Measurements from ENCODE around the gene GLTP. TPM values are rescaled to one million over a fixed set of nuclear protein-coding genes. Genes with fewer than 3 reads are reported as not detected.

The GLTP gene
- total RNA-seq, 1 experiment from 2014 or later = 15.5 TPM

GRCh38 chr12:109814600-109815150 is 65.7 kb downstream of the GLTP start:
- H4K5ac ChIP-seq (ENCODE audit: insufficient read length, low read depth, low read length) = no peak overlapping the region
- H3K27me3 ChIP-seq (ENCODE audit: insufficient read depth, low read length) = no peaks in the 10 kb centered on the region
- no peak overlapping the region for H2BK5ac ChIP-seq (ENCODE audit: insufficient read length, low read length)
- H4K8ac ChIP-seq (replicated peaks; ENCODE audit: insufficient read length, low read depth, low read length) = no peak overlapping the region
- no peak for DNase-seq
- no peaks in the 10 kb centered on the region for H3K79me2 ChIP-seq (ENCODE audit: insufficient read depth, low read length)
- no peaks in the 10 kb centered on the region for H3K9me3 ChIP-seq (ENCODE audit: control insufficient read depth, low read depth, low read length)
- H3K36me3 Mint-ChIP-seq (ENCODE audit: insufficient read depth in 1 of 3, low read depth in 3 of 3) = no peaks in the 10 kb centered on the region; a peak in 1 of 7 replicates
- H3K27ac ChIP-seq (ENCODE audit: insufficient read length, low read depth, low read length) = no peak overlapping the region
- peaks cover 4 to 7% of the 10 kb centered on the region in 2 experiments; a peak in 3 of 4 replicates for H3K4me1 Mint-ChIP-seq
- H3K14ac ChIP-seq (ENCODE audit: insufficient read depth, low read length) = no peak overlapping the region
- no peak overlapping the region for H2BK15ac ChIP-seq (ENCODE audit: low read depth, low read length)
- no peak overlapping the region for H2BK120ac ChIP-seq (ENCODE audit: low read depth, low read length, poor library complexity, severe bottlenecking)
- no peak overlapping the region for H2AFZ ChIP-seq (ENCODE audit: low read length)
- no peak overlapping the region for H3K27ac Mint-ChIP-seq
- H3K23me2 ChIP-seq (ENCODE audit: insufficient read length, low read depth, low read length, poor library complexity, severe bottlenecking) = no peaks in the 10 kb centered on the region
- H3K56ac ChIP-seq (ENCODE audit: insufficient read length, low read depth, low read length) = no peak overlapping the region
- no peak overlapping the region for H3K18ac ChIP-seq (ENCODE audit: insufficient read length, low read depth, low read length)
- H3K4me1 ChIP-seq (ENCODE audit: insufficient read depth, low read length) = no peaks in the 10 kb centered on the region
- no peak overlapping the region for H2AK5ac ChIP-seq (ENCODE audit: insufficient read length, low read length)
- WGBS (ENCODE audit: extremely low coverage, insufficient read length, low lambda C conversion rate) = no CpG with 5 or more reads among the region's 20 CpGs
- no peak overlapping the region for H2BK20ac ChIP-seq (ENCODE audit: low read depth, low read length, poor library complexity, severe bottlenecking)
- H3K4me2 ChIP-seq (ENCODE audit: insufficient read depth, insufficient read length, low read length) = no peak overlapping the region
- no peak overlapping the region for H3K9ac ChIP-seq (ENCODE audit: extremely low read depth, insufficient read length, low read length)
- H3K27me3 Mint-ChIP-seq (ENCODE audit: low read depth) = no peaks in the 10 kb centered on the region
- no peak for TF ChIP-seq CTCF (conservative IDR thresholded peaks at IDR 0.05)
- H3K4me3 Mint-ChIP-seq = no peak overlapping the region
- H3T11ph ChIP-seq (ENCODE audit: low read length) = no peak overlapping the region
- H2BK12ac ChIP-seq (ENCODE audit: insufficient read length, low read depth, low read length) = no peak overlapping the region
- no peak overlapping the region for H3K4ac ChIP-seq (ENCODE audit: low read depth, low read length)
- H3K23ac ChIP-seq (ENCODE audit: insufficient read length, low read depth, low read length) = no peak overlapping the region
- no peaks in the 10 kb centered on the region for H3K79me1 ChIP-seq (ENCODE audit: insufficient read depth, low read depth, low read length, poor library complexity, severe bottlenecking)
- H4K20me1 ChIP-seq (ENCODE audit: control insufficient read depth, insufficient read depth, insufficient read length) = no peaks in the 10 kb centered on the region
- no peaks in the 10 kb centered on the region for H3K9me3 Mint-ChIP-seq
- H4K91ac ChIP-seq (ENCODE audit: insufficient read length, low read depth, low read length) = no peak overlapping the region

Data from H9 (cell line).